Esophagus (tissue), 2 donors: ENCODE measurements around the gene SLC41A3. TPM values are rescaled to one million over a fixed set of nuclear protein-coding genes. Genes with fewer than 3 reads are reported as not detected.
"Not testable (repeated sequence)": the region's sequence is repeated elsewhere in the genome, so short reads cannot be mapped to it uniquely, and the experiment has no call there.

Source experiments
- H3K27ac ChIP-seq, 2 donors: one replicate each; pipeline ENCODE4 v1.5.1; 2013; ENCODE audit warnings: low read depth in 2 of 2, mild to moderate bottlenecking in 2 of 2, inconsistent platforms in 1 of 2, low read length in 1 of 2, moderate library complexity in 1 of 2
- H3K27me3 ChIP-seq, 2 donors: one replicate each; pipeline ENCODE4 v1.6.1; 2013; ENCODE audit warnings: low read length in 2 of 2, control low read depth in 1 of 2, mild to moderate bottlenecking in 1 of 2; ENCODE audit not compliant: insufficient read depth in 2 of 2, control insufficient read depth in 1 of 2
- H3K36me3 ChIP-seq, 2 donors: one replicate each; pipeline ENCODE4 v1.6.1; 2013; ENCODE audit warnings: low read length in 1 of 2; ENCODE audit not compliant: control insufficient read depth in 2 of 2, insufficient read depth in 2 of 2
- H3K4me1 ChIP-seq, 2 donors: one replicate each; pipeline ENCODE4 v1.6.1; 2013; ENCODE audit warnings: low read length in 1 of 2; ENCODE audit not compliant: control insufficient read depth in 2 of 2, insufficient read depth in 2 of 2
- H3K4me3 ChIP-seq, 2 donors: one replicate each; pipeline ENCODE4 v1.5.1; 2013; ENCODE audit warnings: low read length in 2 of 2, mild to moderate bottlenecking in 2 of 2, low read depth in 1 of 2, moderate library complexity in 1 of 2
- H3K9me3 ChIP-seq, 2 donors: one replicate each; pipeline ENCODE4 v1.6.1; 2013; ENCODE audit warnings: mild to moderate bottlenecking in 2 of 2, low read depth in 1 of 2, low read length in 1 of 2, moderate library complexity in 1 of 2; ENCODE audit not compliant: control insufficient read depth in 2 of 2, insufficient read depth in 1 of 2
- WGBS, 2 donors: extraction: QIAGEN DNeasy Blood & Tissue Kit; methylation state at CpG; one replicate each; pipeline ENCODE4 v1.1.7; 2013; 5-methylcytosine and 5-hydroxymethylcytosine counted together
- polyA plus RNA-seq, 2 donors: library from polyadenylated mRNA; stranded (reverse); fragments of 200-250 nt; gene quantifications; one replicate each; pipeline ENCODE4 v1.2.3, GENCODE V29; 2013
- donor health status: healthy with polysubstance abuse.
- donor health status: Bipolar disorder and iron deficiency.

SLC41A3 gene
- polyA plus RNA-seq, 2 donors: 9.0 to 17.5 TPM

- H3K4me1 ChIP-seq: peaks cover 5% of the 10 kb centered on the region in 2 donors
- H3K27ac ChIP-seq: peak overlapping the region; percentile 9 to 18
- H3K9me3 ChIP-seq: no peaks in the 10 kb centered on the region
- no peaks in the 10 kb centered on the region for H3K36me3 ChIP-seq
- 77 to 83% methylated on average over 8 of the region's 8 CpGs for WGBS, 2 donors
- H3K27me3 ChIP-seq: no peaks in the 10 kb centered on the region
- H3K4me3 ChIP-seq: no peak overlapping the region
These were observed 18.1 kb upstream of the SLC41A3 start for GRCh38 chr3:126102011-126102410.

DNA sequence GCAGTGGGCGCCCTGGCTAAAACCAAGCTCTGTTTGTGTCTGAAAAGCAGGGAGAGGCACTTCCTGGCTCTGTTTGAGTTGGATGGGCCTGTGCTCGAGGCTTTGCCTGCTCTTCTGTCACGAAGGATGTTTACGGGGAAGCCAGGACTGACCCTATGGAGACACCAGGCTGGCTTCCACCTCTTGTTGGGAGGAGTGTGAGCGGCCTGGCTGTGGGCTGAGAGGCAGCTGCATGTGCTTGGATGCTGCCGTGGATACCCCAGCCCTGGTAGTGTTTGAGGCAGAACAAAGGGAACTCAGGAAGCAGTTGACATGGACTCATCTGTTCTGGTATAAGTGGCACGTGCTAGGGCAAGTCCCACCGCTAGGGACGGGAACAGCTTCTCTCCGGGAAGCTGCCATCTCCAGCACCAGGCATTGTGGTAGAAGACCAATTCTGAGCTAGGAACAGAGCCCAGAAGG, 17.6 kb upstream of the SLC41A3 start:
- Histone ChIP-seq H3K4me3 (no peak overlapping the region), H3K36me3 (no peaks in the 10 kb centered on the region), H3K9me3 (no peaks in the 10 kb centered on the region), H3K27ac (no peak overlapping the region), H3K4me1 (peaks cover 5% of the 10 kb centered on the region in 2 donors), H3K27me3 (no peaks in the 10 kb centered on the region)
- WGBS, 2 donors: 81% methylated on average over 10 of the region's 10 CpGs

GRCh38 chr3:126100634-126101301, 16.8 kb upstream of the SLC41A3 start:
- H3K36me3 ChIP-seq: no peaks in the 10 kb centered on the region
- no peak overlapping the region for H3K27ac ChIP-seq
- 73 to 84% methylated on average over 18 of the region's 18 CpGs for WGBS, 2 donors
- H3K9me3 ChIP-seq: no peaks in the 10 kb centered on the region
- H3K4me1 ChIP-seq: peaks cover 5% of the 10 kb centered on the region in 2 donors
- H3K4me3 ChIP-seq: no peak overlapping the region
- no peaks in the 10 kb centered on the region for H3K27me3 ChIP-seq

DNA sequence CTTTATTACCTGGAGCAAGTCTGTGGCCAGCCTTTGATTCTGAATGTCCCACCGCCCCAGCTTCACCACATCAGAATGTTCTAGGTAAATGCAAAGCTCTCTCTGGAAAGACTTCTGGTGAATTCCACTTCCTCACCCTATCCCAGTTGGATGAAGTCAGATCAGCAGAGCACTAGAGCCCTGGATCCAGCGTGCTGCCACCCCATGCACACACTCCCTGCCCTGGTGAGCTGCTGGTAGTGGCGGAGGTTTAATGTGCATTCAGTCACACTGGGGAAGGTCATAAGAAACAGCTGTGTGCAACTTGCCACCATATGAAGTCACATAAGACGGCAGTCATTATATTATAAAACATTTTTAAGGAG, 16.3 kb upstream of the SLC41A3 start:
- 85 to 87% methylated on average over 4 of the region's 4 CpGs for WGBS, 2 donors
- H3K4me3 ChIP-seq: no peak overlapping the region
- H3K27me3 ChIP-seq: no peaks in the 10 kb centered on the region
- H3K27ac ChIP-seq: no peak overlapping the region
- peaks cover 5% of the 10 kb centered on the region in 2 donors for H3K4me1 ChIP-seq
- no peaks in the 10 kb centered on the region for H3K9me3 ChIP-seq
- H3K36me3 ChIP-seq: no peaks in the 10 kb centered on the region

- 77 to 78% methylated on average over 2 of the region's 2 CpGs for WGBS, 2 donors
- no peaks in the 10 kb centered on the region for H3K9me3 ChIP-seq
- H3K4me3 ChIP-seq: no peak overlapping the region
- H3K4me1 ChIP-seq: peaks cover 2 to 5% of the 10 kb centered on the region in 2 donors
- no peaks in the 10 kb centered on the region for H3K36me3 ChIP-seq
- H3K27me3 ChIP-seq: no peaks in the 10 kb centered on the region
- no peak overlapping the region for H3K27ac ChIP-seq
These were observed 14.5 kb upstream of the SLC41A3 start for GRCh38 chr3:126098391-126098858.

- Histone ChIP-seq H3K27me3 (no peaks in the 10 kb centered on the region), H3K27ac (no peak overlapping the region), H3K4me1 (peaks cover 2% of the 10 kb centered on the region in 2 donors), H3K4me3 (no peak overlapping the region), H3K9me3 (no peaks in the 10 kb centered on the region), H3K36me3 (no peaks in the 10 kb centered on the region)
These were observed 13.9 kb upstream of the SLC41A3 start for GRCh38 chr3:126097801-126098200.

DNA sequence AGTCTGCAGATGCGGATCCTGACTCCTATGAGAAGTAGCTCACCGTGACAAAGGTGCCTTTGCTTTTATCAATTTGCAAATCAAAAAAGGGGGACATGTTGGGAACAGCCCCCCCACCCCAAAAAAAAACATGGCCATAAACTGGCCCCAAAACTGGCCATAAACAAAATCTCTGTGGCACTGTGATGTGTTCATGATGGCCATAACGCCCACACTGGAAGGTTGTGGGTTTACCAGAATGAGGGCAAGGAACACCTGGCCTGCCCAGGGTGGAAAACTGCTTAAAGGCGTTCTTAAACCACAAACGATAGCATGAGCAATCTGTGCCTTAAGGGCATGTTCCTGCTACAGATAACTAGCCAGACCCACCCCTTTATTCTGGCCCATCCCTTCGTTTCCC, 12.3 kb upstream of the SLC41A3 start:
- H3K4me1 ChIP-seq, H3K9me3 ChIP-seq, H3K27ac ChIP-seq, H3K27me3 ChIP-seq, H3K4me3 ChIP-seq, H3K36me3 ChIP-seq: not testable (repeated sequence)
- WGBS, 2 donors: 67 to 79% methylated on average over 6 of the region's 6 CpGs

DNA sequence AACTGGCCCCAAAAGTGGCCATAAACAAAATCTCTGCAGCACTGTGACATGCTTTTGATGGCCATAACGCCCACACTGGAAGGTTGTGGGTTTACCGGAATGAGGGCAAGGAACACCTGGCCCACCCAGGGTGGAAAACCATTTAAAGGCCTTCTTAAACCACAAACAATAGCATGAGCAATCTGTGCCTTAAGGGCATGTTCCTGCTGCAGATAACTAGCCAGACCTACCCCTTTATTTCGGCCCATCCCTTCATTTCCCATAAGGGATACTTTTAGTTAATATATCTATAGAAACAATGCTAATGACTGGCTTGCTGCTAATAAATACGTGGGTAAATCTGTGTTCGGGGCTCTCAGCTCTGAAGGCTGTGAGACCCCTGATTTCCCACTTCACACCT, 8.2 kb upstream of the SLC41A3 start:
- H3K4me1 ChIP-seq, H3K36me3 ChIP-seq, H3K27ac ChIP-seq, H3K9me3 ChIP-seq, H3K4me3 ChIP-seq, H3K27me3 ChIP-seq: not testable (repeated sequence)
- WGBS, 2 donors: 91 to 99% methylated on average over 5 of the region's 5 CpGs

DNA sequence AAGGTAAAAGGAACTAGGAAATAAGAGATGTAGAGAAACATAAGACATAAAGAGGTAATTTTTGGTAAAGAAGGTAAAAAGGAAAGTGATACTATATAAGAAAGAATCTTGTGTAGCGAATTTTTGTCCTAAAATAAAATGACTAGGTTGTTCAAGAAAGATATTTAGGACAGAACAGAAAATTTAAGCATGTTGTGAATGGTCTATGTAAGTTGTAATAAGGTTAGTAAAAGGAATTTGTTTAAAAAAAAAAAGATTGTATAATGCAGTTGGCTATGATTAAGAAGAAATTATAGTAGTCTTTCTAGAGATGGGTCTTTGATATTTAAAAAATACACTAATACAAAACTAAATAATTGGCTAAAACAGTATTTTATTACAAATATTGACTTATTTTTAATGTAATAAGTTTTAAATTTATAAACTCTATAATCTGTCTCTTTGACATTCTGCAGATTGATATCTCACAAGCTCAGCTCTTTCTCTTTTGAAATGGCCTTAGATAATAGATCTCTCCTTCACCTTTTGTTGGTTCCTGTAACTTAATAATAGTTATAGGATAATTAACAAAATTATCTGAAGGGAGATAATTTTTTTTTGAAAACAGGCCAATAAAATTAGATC, 3.7 kb upstream of the SLC41A3 start:
- Histone ChIP-seq H3K9me3 (no peaks in the 10 kb centered on the region), H3K36me3 (no peaks in the 10 kb centered on the region), H3K27ac (no peak overlapping the region), H3K4me1 (no peaks in the 10 kb centered on the region), H3K27me3 (no peaks in the 10 kb centered on the region), H3K4me3 (no peak overlapping the region)
- 83 to 85% methylated on average over 1 of the region's 1 CpG for WGBS, 2 donors

DNA sequence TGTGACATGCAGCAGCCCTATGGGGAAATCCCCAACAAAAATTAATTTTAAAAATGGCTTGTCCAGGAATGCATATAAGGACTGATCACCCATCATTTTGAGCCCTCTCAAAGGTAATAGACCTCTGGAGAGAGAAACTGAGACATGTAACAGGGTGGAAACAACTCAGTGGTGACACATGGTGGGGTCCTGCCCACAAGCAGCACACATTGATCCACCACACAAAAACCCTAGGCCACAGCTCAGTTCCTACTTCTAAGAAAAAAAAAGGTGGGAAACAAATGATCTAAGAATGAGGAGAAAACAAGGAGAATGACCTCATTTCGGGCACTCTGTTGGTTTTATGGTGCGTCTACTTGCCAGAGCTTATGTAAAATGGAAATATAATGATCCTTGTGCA, 1.9 kb upstream of the SLC41A3 start:
- H3K4me1 ChIP-seq: peaks cover 4 to 7% of the 10 kb centered on the region in 2 donors
- H3K36me3 ChIP-seq: no peaks in the 10 kb centered on the region
- 63 to 93% methylated on average over 2 of the region's 2 CpGs for WGBS, 2 donors
- H3K27ac ChIP-seq: no peak overlapping the region
- no peak overlapping the region for H3K4me3 ChIP-seq
- H3K9me3 ChIP-seq: no peaks in the 10 kb centered on the region
- no peaks in the 10 kb centered on the region for H3K27me3 ChIP-seq
